Activated B cell treated with CpG ODN at 0.5 μM for 24 hours (primary cell): ENCODE data around the gene AMOT. TPM values are rescaled to one million over a fixed set of nuclear protein-coding genes. Genes with fewer than 3 reads are reported as not detected.
"Not testable (repeated sequence)": the region's sequence is repeated elsewhere in the genome, so short reads cannot be mapped to it uniquely, and the experiment has no call there.

ENCODE experiments used
- ATAC-seq: fragments of 200-7000 bp; cut with Tn5 transposase; one replicate; pipeline ENCODE4 v1.10.0; 2021; ENCODE audit warnings: low read depth, mild to moderate bottlenecking, moderate library complexity
- CTCF ChIA-PET: fragments of 350-600 bp; sonication (Branson Sonifier 250); formaldehyde crosslinking; loops from one replicate; lab custom pipeline; 2021; ENCODE audit warnings: antibody characterized with exemption; lab: Charles Lee
- POLR2A ChIA-PET: fragments of 350-600 bp; sonication (Branson Sonifier 250); formaldehyde crosslinking; loops from one replicate; lab custom pipeline; 2021; ENCODE audit warnings: antibody characterized with exemption; lab: Charles Lee
- DNase-seq: peaks from one replicate; pipeline ENCODE4 v3.0.0; 2022
- H3K27ac Mint-ChIP-seq: one replicate; pipeline ENCODE4 v1.8.0; 2020; ENCODE audit warnings: mixed read lengths
- H3K27me3 Mint-ChIP-seq: one replicate; pipeline ENCODE4 v1.8.0; 2021; ENCODE audit warnings: mixed read lengths
- H3K36me3 Mint-ChIP-seq: one replicate; pipeline ENCODE4 v1.8.0; 2021; ENCODE audit warnings: low read depth, mixed read lengths
- H3K4me1 Mint-ChIP-seq: one replicate; pipeline ENCODE4 v1.8.0; 2021; ENCODE audit warnings: mixed read lengths
- H3K4me3 Mint-ChIP-seq: one replicate; pipeline ENCODE4 v1.8.0; 2020; ENCODE audit warnings: mild to moderate bottlenecking, mixed read lengths
- H3K9me3 Mint-ChIP-seq: one replicate; pipeline ENCODE4 v1.8.0; 2020; ENCODE audit warnings: mixed read lengths
- intact Hi-C: fragments of 100-400 bp; cut with micrococcal nuclease; formaldehyde crosslinking; loops from one replicate; pipeline ENCODE4 v1.15.1; 2024
- total RNA-seq: library from RNA; stranded (reverse); gene quantifications from 2 replicates; pipeline ENCODE4 v1.2.3, GENCODE V29; 2022
- TF ChIP-seq, protein P1 (sequence below): fragments of 200-600 bp; IDR thresholded peaks from one replicate; pipeline ENCODE4 v1.8.0; 2022; ENCODE audit warnings: antibody characterized with exemption, mild to moderate bottlenecking

AMOT gene
- total RNA-seq, 1 donor from 2014 or later, result 2.1 TPM

DNA sequence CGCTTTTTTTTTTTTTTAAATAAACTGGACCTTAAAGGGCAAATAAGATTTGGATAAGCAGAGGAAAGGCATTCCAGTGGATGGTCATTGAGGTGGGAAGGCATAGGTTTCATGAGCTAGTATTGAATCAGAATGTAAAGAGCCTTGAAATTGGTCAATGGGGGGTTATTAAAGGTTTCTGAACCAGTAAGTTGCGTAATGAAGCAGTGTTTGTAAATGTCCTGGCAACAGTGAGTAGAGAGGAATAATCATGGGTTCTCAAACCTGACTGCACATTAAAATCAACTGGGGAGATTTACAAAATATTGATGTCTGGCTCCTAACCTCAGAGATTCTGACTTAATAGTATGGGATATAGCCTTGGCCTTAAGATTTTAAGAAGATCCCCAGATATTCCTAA lies 23.2 kb upstream of the AMOT start:
- Mint-ChIP-seq H3K27ac (no peak overlapping the region), H3K36me3 (no peaks in the 10 kb centered on the region), H3K4me3 (no peak overlapping the region), H3K4me1 (no peaks in the 10 kb centered on the region), H3K9me3 (no peaks in the 10 kb centered on the region), H3K27me3 (no peaks in the 10 kb centered on the region)
- CTCF ChIA-PET, result no interaction called here
- ATAC-seq (no peak), DNase-seq (no peak)
- TF ChIP-seq, protein P1, sequence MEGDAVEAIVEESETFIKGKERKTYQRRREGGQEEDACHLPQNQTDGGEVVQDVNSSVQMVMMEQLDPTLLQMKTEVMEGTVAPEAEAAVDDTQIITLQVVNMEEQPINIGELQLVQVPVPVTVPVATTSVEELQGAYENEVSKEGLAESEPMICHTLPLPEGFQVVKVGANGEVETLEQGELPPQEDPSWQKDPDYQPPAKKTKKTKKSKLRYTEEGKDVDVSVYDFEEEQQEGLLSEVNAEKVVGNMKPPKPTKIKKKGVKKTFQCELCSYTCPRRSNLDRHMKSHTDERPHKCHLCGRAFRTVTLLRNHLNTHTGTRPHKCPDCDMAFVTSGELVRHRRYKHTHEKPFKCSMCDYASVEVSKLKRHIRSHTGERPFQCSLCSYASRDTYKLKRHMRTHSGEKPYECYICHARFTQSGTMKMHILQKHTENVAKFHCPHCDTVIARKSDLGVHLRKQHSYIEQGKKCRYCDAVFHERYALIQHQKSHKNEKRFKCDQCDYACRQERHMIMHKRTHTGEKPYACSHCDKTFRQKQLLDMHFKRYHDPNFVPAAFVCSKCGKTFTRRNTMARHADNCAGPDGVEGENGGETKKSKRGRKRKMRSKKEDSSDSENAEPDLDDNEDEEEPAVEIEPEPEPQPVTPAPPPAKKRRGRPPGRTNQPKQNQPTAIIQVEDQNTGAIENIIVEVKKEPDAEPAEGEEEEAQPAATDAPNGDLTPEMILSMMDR, result no peak
- POLR2A ChIA-PET, result no interaction called here
- intact Hi-C loops, result no loop called here

DNA sequence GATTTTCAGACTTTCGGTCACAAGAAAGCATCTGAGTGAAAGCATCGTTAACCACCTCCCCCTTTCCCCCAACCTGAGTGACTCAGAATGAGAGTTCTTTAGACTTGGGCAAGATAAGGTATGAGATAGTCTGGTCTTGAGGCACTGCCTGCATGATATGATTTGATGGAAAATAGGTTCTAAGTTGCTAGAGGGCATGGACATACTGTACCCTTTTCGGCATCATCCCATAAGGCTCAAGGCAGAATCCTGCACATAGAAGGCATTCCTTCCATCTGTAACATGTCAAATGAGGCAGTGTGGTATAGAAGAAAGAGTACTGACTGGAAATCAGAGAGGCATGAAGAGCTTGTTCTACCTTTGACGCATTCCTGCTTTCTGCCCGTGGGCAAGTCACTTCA lies 16.8 kb upstream of the AMOT start:
- TF ChIP-seq, protein P1, result no peak
- intact Hi-C loops, result no loop called here
- Mint-ChIP-seq H3K4me1 (no peaks in the 10 kb centered on the region), H3K36me3 (no peaks in the 10 kb centered on the region), H3K27me3 (no peaks in the 10 kb centered on the region), H3K9me3 (no peaks in the 10 kb centered on the region), H3K27ac (no peak overlapping the region), H3K4me3 (no peak overlapping the region)
- ChIA-PET CTCF (no interaction called here), POLR2A (no interaction called here)
- no peak for ATAC-seq
- no peak for DNase-seq

DNA sequence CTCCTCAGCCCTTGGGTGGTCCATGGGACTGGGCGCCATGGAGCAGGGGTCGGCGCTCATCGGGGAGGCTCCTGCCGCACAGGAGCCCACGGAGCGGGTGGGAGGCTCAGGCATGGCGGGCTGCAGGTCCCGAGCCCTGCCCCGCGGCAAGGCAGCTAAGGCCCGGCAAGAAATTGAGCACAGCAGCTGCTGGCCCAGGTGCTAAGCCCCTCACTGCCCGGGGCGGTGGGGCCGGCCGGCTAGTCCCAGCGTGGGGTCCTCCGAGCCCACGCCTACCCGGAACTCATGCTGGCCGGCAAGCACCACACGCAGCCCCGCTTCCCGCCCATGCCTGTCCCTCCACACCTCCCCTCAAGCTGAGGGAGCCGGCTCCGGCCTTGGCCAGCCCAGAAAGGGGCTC lies 14.3 kb upstream of the AMOT start:
- H3K36me3 Mint-ChIP-seq, intact Hi-C loops, DNase-seq, H3K27me3 Mint-ChIP-seq, ATAC-seq, H3K27ac Mint-ChIP-seq, H3K4me3 Mint-ChIP-seq, POLR2A ChIA-PET, CTCF ChIA-PET, H3K9me3 Mint-ChIP-seq: not testable (repeated sequence)
- H3K4me1 Mint-ChIP-seq, result peaks cover 23% of the 10 kb centered on the region

DNA sequence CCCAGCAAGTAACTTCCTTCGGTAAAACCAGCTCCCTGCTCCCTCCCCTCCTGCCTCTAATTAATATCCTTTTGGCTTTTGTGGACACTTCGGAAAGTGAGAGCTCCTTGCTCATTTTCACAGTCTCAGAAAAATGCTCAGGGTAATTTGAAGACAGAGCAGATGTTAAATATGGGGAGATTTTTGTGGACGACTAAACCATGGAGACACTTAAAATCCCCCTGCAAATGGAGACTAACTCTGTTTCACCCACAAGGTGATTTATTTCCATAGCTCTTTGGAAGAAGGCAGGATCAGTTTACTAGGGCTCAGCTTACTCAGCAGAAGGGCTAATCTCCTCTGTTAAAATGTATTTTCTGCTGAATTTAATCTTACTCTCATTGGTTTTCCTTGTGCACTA lies 12.2 kb upstream of the AMOT start:
- no peaks in the 10 kb centered on the region for H3K27me3 Mint-ChIP-seq
- CTCF ChIA-PET, result no interaction called here
- no peak overlapping the region for H3K4me3 Mint-ChIP-seq
- no peak for DNase-seq
- H3K27ac Mint-ChIP-seq, result no peak overlapping the region
- POLR2A ChIA-PET, result no interaction called here
- TF ChIP-seq, protein P1, result no peak
- intact Hi-C loops, result no loop called here
- ATAC-seq, result no peak
- H3K4me1 Mint-ChIP-seq, result peaks cover 31% of the 10 kb centered on the region
- H3K36me3 Mint-ChIP-seq, result no peaks in the 10 kb centered on the region
- no peaks in the 10 kb centered on the region for H3K9me3 Mint-ChIP-seq

DNA sequence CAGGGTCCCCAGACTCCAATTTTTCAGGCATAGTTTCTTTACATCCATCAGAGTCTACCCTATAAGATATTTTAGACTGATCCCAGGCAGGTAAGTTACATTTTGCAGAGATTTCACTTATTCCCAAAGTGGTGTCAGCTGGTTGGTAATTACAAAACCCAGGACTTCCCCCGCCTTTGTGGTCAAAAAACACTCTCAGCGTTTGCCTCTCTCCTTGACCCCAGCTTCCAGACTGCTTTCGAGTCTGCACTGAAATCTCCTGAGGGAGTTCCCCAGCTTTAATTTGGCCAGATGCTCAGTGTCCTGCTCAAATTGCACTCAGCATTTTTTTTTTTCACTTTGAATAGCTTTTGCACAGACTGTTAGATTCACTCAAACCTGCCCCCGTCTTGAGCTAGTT lies 11.2 kb upstream of the AMOT start:
- ATAC-seq (no peak), DNase-seq (no peak)
- no peak overlapping the region for H3K4me3 Mint-ChIP-seq
- H3K36me3 Mint-ChIP-seq, result no peaks in the 10 kb centered on the region
- no peaks in the 10 kb centered on the region for H3K9me3 Mint-ChIP-seq
- ChIA-PET CTCF (no interaction called here), POLR2A (no interaction called here)
- H3K27ac Mint-ChIP-seq, result no peak overlapping the region
- no peaks in the 10 kb centered on the region for H3K27me3 Mint-ChIP-seq
- intact Hi-C loops, result no loop called here
- TF ChIP-seq, protein P1, result no peak
- H3K4me1 Mint-ChIP-seq, result peaks cover 31% of the 10 kb centered on the region

DNA sequence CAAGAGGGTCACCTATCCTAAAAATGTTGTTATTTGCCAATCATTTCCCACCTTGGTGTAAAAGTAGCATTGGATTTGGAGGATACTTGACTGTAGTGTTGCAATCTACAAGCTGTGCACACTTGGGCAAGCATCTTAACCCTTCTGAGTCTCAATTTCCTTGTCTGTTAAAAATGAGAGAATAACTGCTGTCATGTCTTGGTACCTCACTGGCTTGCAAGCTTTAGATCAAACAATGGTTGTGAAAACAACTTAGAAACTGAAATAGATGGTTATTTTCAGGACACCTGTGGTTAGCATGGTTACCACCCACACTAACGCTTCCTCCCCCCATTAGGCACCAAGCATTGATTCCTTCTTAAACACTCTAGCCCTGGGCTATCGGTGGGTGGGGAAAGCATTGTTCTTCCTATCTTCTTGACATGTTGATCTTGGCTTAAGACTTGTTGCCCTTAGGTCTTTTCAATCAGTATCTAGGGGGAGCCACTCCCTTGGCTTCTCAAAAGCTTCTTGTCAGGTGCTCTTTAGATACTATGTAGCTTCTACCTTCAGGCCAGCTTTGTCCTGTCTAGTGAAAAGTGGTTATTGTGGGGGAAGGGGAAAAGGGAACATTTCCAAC lies 10.6 kb upstream of the AMOT start:
- POLR2A ChIA-PET, result no interaction called here
- H3K27ac Mint-ChIP-seq, result no peak overlapping the region
- TF ChIP-seq, protein P1, result no peak
- ATAC-seq (no peak), DNase-seq (no peak)
- CTCF ChIA-PET, result no interaction called here
- H3K27me3 Mint-ChIP-seq, result no peaks in the 10 kb centered on the region
- intact Hi-C loops, result no loop called here
- H3K4me1 Mint-ChIP-seq, result peaks cover 31% of the 10 kb centered on the region
- H3K9me3 Mint-ChIP-seq, result no peaks in the 10 kb centered on the region
- H3K4me3 Mint-ChIP-seq, result no peak overlapping the region
- no peaks in the 10 kb centered on the region for H3K36me3 Mint-ChIP-seq
